Right lobe of liver (tissue), 6 donors: ENCODE data around the gene CCDC92. TPM values are rescaled to one million over a fixed set of nuclear protein-coding genes. Genes with fewer than 3 reads are reported as not detected.

Source experiments
- ATAC-seq, 4 donors: fragments of 200-7000 bp; cut with Tn5 transposase; one replicate each; pipeline ENCODE4 v1.9.1; 2020; ENCODE audit warnings: mild to moderate bottlenecking in 4 of 4, moderate library complexity in 4 of 4
- DNase-seq, 3 donors: peaks; one replicate each; pipeline ENCODE4 v3.0.0-alpha.2; 2020
- H3K27ac ChIP-seq, 3 donors: fragments of 200-600 bp; one replicate each; pipeline ENCODE4 v1.8.0; 2022
- H3K27me3 ChIP-seq, 2 donors: fragments of 200-600 bp; one replicate each; pipeline ENCODE4 v1.8.0; 2022
- H3K36me3 ChIP-seq, 4 donors: fragments of 200-600 bp; sonication (generic) in 1 of 4; one replicate each; pipeline versions ENCODE4 v1.5.1 to v1.8.0; 2017 to 2022; ENCODE audit warnings: control low read depth in 1 of 4
- H3K4me1 ChIP-seq, 4 donors: fragments of 200-600 bp; sonication (generic) in 1 of 4; one replicate each; pipeline versions ENCODE4 v1.5.1 to v1.8.0; 2017 to 2022; ENCODE audit warnings: control low read depth in 1 of 4
- H3K4me3 ChIP-seq, 3 donors: fragments of 200-600 bp; one replicate each; pipeline ENCODE4 v1.8.0; 2022
- H3K9me3 ChIP-seq, 4 donors: fragments of 200-600 bp; sonication (generic) in 1 of 4; one replicate each; pipeline versions ENCODE4 v1.5.1 to v1.8.0; 2017 to 2022; ENCODE audit warnings: control low read depth in 1 of 4
- POLR2A ChIP-seq: fragments of 450-650 bp; IDR thresholded peaks from one replicate; pipeline ENCODE4 v1.6.1; 2017; ENCODE audit warnings: antibody characterized with exemption, mild to moderate bottlenecking
- WGBS: methylation state at CpG from one replicate; pipeline ENCODE4 v1.1.6; 2018; ENCODE audit warnings: low coverage, low lambda C conversion rate; ENCODE audit not compliant: insufficient coverage; ENCODE audit errors: missing lambda C conversion rate; 5-methylcytosine and 5-hydroxymethylcytosine counted together
- intact Hi-C, 2 donors: fragments of 100-400 bp; cut with DNase I; formaldehyde crosslinking; loops; one replicate each; pipeline versions ENCODE4 v1.11.2 to v1.14.1; 2022
- total RNA-seq, 6 experiments: library from RNA; depleted of rRNA in 2 of 6; stranded (reverse); fragments of >200 nt in 2 of 6; fragmentation: NEBNext Ultra II Directional in 3 of 6; extraction: Animal tissue kit (Norgen Biotek cat#: 25700) in 3 of 6; gene quantifications; one replicate each; pipeline versions ENCODE4 v1.1.0 to v1.2.4, GENCODE V29; 2016 to 2023
- TF ChIP-seq, protein P1 (sequence below), 4 donors: fragments of 200-600 bp in 3 of 4; fragments of 450-650 bp in 1 of 4; IDR thresholded peaks; one replicate each; pipeline versions ENCODE4 v1.5.1 to v1.8.0; 2016 to 2022; ENCODE audit warnings: antibody characterized with exemption in 4 of 4, mild to moderate bottlenecking in 2 of 4
- donor health status: DM: no; HTN: yes; CAD: no.
- donor health status: DM: no; HTN: no; CAD: no.
- donor health status: DM: no; HTN: no; CAD: no.
- donor health status: DM: no; HTN: yes; CAD: no.
- donor health status: DM: no; HTN: yes; CAD: no.

The CCDC92 gene
- total RNA-seq, 6 experiments from 2014 or later, result 12.5 to 17.5 (median 16.1) TPM

DNA sequence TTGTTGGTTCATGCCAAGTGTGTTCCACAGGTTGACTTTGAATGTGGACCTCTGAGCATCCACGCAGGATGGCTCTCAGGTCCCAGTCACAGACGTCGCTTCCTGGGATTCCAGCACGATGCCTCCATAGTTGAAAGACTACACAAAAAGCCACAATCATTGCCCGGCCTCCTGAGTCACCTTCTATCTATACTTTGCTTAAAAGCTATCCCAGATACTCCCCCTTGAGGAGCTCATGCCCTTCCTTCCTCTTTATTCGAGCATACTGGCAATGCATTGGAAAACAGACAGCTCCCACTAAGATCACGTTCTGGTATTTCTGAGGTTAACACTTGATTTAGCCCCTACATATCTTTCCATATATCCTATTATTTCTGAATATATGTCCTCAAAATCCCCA, 40.4 kb upstream of the CCDC92 start:
- intact Hi-C loops, result no loop called here

DNA sequence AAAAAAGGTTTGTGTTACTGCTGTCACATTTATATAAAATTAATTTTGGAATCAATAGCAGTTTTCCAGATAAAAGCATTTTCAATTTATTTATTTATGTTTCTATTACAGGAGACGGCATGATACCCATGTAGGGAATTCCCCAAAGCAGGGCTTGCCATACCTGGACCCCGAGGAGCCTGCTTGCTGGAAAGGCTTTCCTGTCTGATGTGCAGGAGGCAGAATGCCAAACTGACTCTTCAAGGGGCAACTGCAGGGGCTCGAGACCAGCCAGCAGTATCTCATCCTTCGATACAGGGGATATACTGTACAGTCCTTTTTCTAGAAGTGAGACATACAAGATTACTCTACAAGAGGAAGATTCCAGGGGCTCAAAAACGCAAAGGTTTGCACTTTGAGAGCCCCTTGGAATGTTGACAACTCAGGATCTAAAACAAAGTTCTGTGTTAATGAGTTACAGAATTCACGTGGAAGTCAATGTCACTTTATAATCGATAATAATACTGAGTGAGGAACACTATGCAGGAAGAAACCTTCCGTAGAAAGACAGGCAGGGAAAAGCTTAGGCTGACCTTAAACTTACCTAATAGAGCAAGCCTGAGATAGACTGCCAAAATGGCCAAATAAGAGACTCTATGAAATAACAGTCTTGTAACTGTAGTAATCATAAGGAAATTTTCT, 38.9 kb upstream of the CCDC92 start:
- Histone ChIP-seq H3K36me3 (peaks cover 0 to 10% (median 4%) of the 10 kb centered on the region in 4 donors), H3K4me1 (peaks cover 0 to 21% (median 11%) of the 10 kb centered on the region in 4 donors), H3K27me3 (no peaks in the 10 kb centered on the region), H3K27ac (peak overlapping the region in 2 of 3 donors; percentile 18 to 63), H3K9me3 (no peaks in the 10 kb centered on the region), H3K4me3 (peak overlapping the region in 1 of 3 donors; percentile 6)
- TF ChIP-seq, protein P1, sequence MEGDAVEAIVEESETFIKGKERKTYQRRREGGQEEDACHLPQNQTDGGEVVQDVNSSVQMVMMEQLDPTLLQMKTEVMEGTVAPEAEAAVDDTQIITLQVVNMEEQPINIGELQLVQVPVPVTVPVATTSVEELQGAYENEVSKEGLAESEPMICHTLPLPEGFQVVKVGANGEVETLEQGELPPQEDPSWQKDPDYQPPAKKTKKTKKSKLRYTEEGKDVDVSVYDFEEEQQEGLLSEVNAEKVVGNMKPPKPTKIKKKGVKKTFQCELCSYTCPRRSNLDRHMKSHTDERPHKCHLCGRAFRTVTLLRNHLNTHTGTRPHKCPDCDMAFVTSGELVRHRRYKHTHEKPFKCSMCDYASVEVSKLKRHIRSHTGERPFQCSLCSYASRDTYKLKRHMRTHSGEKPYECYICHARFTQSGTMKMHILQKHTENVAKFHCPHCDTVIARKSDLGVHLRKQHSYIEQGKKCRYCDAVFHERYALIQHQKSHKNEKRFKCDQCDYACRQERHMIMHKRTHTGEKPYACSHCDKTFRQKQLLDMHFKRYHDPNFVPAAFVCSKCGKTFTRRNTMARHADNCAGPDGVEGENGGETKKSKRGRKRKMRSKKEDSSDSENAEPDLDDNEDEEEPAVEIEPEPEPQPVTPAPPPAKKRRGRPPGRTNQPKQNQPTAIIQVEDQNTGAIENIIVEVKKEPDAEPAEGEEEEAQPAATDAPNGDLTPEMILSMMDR (IDR thresholded peaks at IDR 0.05), result no peak
- no peak for TF ChIP-seq POLR2A
- intact Hi-C loops, result no loop called here
- WGBS, result 36% methylated on average over 8 of the region's 8 CpGs
- DNase-seq (no peak), ATAC-seq (peak; percentile 70 to 84 (median 76))

More for the DNA sequence above, 40.4 kb upstream of the CCDC92 start:
- WGBS, result 85% methylated on average over 7 of the region's 7 CpGs
- no peaks in the 10 kb centered on the region for H3K9me3 ChIP-seq
- no peak for TF ChIP-seq POLR2A
- TF ChIP-seq, protein P1 (IDR thresholded peaks at IDR 0.05), result no peak
- H3K4me3 ChIP-seq, result no peak overlapping the region
- ATAC-seq (no peak), DNase-seq (no peak)
- peaks cover 0 to 10% (median 4%) of the 10 kb centered on the region in 4 donors for H3K36me3 ChIP-seq
- no peak overlapping the region for H3K27ac ChIP-seq
- H3K4me1 ChIP-seq, result peaks cover 0 to 18% (median 9%) of the 10 kb centered on the region in 4 donors
- no peaks in the 10 kb centered on the region for H3K27me3 ChIP-seq

DNA sequence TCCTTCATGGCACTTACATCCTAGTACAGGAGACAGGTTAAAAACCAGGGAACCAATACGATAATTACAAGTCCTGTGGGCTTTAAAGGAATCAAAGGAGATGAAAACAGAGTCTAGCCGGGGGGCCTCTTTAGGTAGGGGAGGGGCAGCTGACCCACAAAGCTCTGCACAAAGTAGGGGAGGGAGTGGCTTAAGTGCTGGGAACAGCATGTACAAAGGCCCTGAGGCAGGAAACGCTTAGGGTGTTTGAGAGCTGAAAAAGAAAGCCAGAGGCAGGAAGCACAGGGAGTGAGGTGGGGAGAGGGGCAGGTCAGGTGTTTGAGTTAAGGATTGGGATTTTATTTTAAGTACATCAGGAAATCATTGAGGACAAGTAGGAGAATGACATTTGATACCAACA, 38.1 kb upstream of the CCDC92 start:
- H3K9me3 ChIP-seq, result no peaks in the 10 kb centered on the region
- no peak overlapping the region for H3K4me3 ChIP-seq
- H3K36me3 ChIP-seq, result peaks cover 0 to 10% (median 4%) of the 10 kb centered on the region in 4 donors
- H3K27ac ChIP-seq, result peak overlapping the region in 1 of 3 donors; percentile 63
- intact Hi-C loops, result no loop called here
- DNase-seq, result no peak
- no peaks in the 10 kb centered on the region for H3K27me3 ChIP-seq
- TF ChIP-seq, protein P1 (IDR thresholded peaks at IDR 0.05), result no peak
- no peak for TF ChIP-seq POLR2A
- no peak for ATAC-seq
- peaks cover 0 to 27% (median 11%) of the 10 kb centered on the region in 4 donors for H3K4me1 ChIP-seq
- WGBS, result 71% methylated on average over 3 of the region's 3 CpGs

DNA sequence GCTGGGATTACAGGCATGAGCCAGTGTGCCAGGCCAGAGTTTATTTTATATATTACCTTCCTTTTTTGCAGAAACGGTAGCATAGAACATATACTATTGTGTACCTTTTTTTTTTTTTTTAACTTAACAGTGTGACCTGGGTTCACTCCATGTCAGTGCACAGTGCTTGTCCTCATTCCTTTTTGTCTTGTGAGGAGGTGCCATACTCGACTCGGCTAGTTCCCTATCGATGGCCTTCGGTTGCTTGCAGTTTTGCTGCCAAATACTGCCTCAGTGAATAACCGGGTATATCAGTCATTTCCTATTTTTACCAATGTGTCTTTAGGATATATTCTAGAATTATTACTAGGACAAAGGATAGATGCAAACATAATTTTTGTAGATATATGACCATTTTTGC, 37.1 kb upstream of the CCDC92 start:
- no peaks in the 10 kb centered on the region for H3K27me3 ChIP-seq
- TF ChIP-seq, protein P1 (IDR thresholded peaks at IDR 0.05), result no peak
- TF ChIP-seq POLR2A, result no peak
- ATAC-seq (no peak), DNase-seq (no peak)
- H3K36me3 ChIP-seq, result peaks cover 0 to 10% (median 5%) of the 10 kb centered on the region in 4 donors
- H3K27ac ChIP-seq, result no peak overlapping the region
- intact Hi-C loops, result no loop called here
- no peak overlapping the region for H3K4me3 ChIP-seq
- no peaks in the 10 kb centered on the region for H3K9me3 ChIP-seq
- 90% methylated on average over 6 of the region's 6 CpGs for WGBS
- peaks cover 0 to 29% (median 11%) of the 10 kb centered on the region in 4 donors for H3K4me1 ChIP-seq
